ENCODE data around the gene PAPSS1.

- TF ChIP-seq CTCF (conservative IDR thresholded peaks at IDR 0.05; ENCODE audit: low read depth in 2 of 2) (no peak), POLR2AphosphoS5 (IDR thresholded peaks at IDR 0.05; ENCODE audit: low read depth) (no peak), REST (IDR thresholded peaks at IDR 0.05; ENCODE audit: unreplicated experiment) (no peak), EZH2 (IDR thresholded peaks at IDR 0.05; ENCODE audit: low read depth, unreplicated experiment) (no peak), CREB1 (CRISPR knock-in tag; IDR thresholded peaks at IDR 0.05; ENCODE audit: low read depth) (no peak), EZH2phosphoT487 (IDR thresholded peaks at IDR 0.05; ENCODE audit: unreplicated experiment) (no peak), JUNB (IDR thresholded peaks at IDR 0.05; ENCODE audit: unreplicated experiment) (no peak), ZNF331 (CRISPR knock-in tag; IDR thresholded peaks at IDR 0.05; ENCODE audit: low read depth) (no peak), STAT1 (IDR thresholded peaks at IDR 0.05; ENCODE audit: unreplicated experiment) (no peak), ZNF114 (CRISPR knock-in tag; IDR thresholded peaks at IDR 0.05) (no peak), NANOG (IDR thresholded peaks at IDR 0.05; ENCODE audit: borderline replicate concordance) (no peak), ETS1 (IDR thresholded peaks at IDR 0.05) (no peak)
Measured at GRCh38 chr4:107755841-107756356, 35.9 kb upstream of the PAPSS1 start.
